ENCODE results near the gene ENO1.

GRCh38 chr1:8889925-8890785, 11.7 kb upstream of the ENO1 start:
- TF ChIP-seq, protein P1, sequence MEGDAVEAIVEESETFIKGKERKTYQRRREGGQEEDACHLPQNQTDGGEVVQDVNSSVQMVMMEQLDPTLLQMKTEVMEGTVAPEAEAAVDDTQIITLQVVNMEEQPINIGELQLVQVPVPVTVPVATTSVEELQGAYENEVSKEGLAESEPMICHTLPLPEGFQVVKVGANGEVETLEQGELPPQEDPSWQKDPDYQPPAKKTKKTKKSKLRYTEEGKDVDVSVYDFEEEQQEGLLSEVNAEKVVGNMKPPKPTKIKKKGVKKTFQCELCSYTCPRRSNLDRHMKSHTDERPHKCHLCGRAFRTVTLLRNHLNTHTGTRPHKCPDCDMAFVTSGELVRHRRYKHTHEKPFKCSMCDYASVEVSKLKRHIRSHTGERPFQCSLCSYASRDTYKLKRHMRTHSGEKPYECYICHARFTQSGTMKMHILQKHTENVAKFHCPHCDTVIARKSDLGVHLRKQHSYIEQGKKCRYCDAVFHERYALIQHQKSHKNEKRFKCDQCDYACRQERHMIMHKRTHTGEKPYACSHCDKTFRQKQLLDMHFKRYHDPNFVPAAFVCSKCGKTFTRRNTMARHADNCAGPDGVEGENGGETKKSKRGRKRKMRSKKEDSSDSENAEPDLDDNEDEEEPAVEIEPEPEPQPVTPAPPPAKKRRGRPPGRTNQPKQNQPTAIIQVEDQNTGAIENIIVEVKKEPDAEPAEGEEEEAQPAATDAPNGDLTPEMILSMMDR (IDR thresholded peaks at IDR 0.05; ENCODE audit: low read depth, low read length, missing input control), result no peak
- TF ChIP-seq TAF1 (conservative IDR thresholded peaks at IDR 0.05) (no peak), RAD21 (IDR thresholded peaks at IDR 0.05) (no peak), YY1 (IDR thresholded peaks at IDR 0.05) (peak; percentile 26), SP1 (IDR thresholded peaks at IDR 0.05) (no peak), HNF4G (IDR thresholded peaks at IDR 0.05) (no peak), JUND (IDR thresholded peaks at IDR 0.05) (no peak), HNF4A (conservative IDR thresholded peaks at IDR 0.05) (peak in 1 of 2 donors; percentile 22), FOXA1 (IDR thresholded peaks at IDR 0.05) (no peak)
- TF ChIP-seq, protein P2, sequence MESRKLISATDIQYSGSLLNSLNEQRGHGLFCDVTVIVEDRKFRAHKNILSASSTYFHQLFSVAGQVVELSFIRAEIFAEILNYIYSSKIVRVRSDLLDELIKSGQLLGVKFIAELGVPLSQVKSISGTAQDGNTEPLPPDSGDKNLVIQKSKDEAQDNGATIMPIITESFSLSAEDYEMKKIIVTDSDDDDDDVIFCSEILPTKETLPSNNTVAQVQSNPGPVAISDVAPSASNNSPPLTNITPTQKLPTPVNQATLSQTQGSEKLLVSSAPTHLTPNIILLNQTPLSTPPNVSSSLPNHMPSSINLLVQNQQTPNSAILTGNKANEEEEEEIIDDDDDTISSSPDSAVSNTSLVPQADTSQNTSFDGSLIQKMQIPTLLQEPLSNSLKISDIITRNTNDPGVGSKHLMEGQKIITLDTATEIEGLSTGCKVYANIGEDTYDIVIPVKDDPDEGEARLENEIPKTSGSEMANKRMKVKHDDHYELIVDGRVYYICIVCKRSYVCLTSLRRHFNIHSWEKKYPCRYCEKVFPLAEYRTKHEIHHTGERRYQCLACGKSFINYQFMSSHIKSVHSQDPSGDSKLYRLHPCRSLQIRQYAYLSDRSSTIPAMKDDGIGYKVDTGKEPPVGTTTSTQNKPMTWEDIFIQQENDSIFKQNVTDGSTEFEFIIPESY (IDR thresholded peaks at IDR 0.05), result no peak
- TF ChIP-seq, protein P3, sequence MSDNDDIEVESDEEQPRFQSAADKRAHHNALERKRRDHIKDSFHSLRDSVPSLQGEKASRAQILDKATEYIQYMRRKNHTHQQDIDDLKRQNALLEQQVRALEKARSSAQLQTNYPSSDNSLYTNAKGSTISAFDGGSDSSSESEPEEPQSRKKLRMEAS (IDR thresholded peaks at IDR 0.05), result no peak
